C4-2B (cell line): ENCODE data around the gene SEC22A.

Experiments
- H3K27ac ChIP-seq: fragments of 450-650 bp; 2 replicates; pipeline ENCODE4 v1.5.1; 2017
- ZFX ChIP-seq: fragments of 450-650 bp; IDR thresholded peaks from 2 replicates; pipeline ENCODE4 v1.6.1; 2017
- TF ChIP-seq, protein P1 (sequence below): fragments of 450-650 bp; conservative IDR thresholded peaks from 2 replicates; pipeline ENCODE4 v1.5.1; 2017; ENCODE audit warnings: mild to moderate bottlenecking

Gene SEC22A

DNA sequence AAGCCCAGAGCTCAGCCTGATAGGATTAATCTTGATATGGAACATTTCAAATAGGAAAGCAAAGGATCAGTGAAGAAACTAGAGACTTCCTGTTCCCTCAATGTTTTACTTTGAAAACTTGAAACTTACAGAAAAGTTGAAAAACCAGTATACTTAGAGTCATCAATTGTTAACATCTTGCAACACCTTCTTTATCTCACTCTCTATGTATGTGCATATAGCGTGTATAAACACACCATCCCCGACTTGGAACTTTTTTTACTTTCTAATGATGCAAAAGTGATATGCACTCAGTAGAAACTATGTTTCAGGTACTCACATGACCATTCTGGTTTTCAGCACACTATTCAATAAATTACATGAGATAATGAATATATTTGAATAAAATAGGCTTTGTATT, 60.5 kb downstream of the SEC22A start:
- TF ChIP-seq, protein P1, sequence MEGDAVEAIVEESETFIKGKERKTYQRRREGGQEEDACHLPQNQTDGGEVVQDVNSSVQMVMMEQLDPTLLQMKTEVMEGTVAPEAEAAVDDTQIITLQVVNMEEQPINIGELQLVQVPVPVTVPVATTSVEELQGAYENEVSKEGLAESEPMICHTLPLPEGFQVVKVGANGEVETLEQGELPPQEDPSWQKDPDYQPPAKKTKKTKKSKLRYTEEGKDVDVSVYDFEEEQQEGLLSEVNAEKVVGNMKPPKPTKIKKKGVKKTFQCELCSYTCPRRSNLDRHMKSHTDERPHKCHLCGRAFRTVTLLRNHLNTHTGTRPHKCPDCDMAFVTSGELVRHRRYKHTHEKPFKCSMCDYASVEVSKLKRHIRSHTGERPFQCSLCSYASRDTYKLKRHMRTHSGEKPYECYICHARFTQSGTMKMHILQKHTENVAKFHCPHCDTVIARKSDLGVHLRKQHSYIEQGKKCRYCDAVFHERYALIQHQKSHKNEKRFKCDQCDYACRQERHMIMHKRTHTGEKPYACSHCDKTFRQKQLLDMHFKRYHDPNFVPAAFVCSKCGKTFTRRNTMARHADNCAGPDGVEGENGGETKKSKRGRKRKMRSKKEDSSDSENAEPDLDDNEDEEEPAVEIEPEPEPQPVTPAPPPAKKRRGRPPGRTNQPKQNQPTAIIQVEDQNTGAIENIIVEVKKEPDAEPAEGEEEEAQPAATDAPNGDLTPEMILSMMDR = no peak
- no peak for TF ChIP-seq ZFX
- H3K27ac ChIP-seq = no peak overlapping the region

DNA sequence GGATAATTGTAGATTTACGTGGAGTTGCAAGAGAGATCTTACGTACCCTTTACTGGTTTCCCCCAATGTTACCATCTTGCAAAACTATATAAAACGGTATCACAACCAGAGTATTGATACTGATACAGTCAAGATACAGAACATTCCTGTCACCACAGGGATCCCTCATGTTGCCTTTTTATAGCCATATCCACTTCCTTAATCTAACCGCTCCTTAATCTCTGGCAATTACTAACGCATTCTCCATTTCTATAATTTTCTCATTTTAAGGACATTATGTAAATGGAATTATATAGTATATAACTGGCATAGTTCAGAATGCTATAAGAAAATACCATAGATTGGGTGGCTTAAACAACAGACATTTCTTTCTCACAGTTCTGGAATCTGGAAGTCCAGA, 61.1 kb downstream of the SEC22A start:
- TF ChIP-seq ZFX = no peak
- TF ChIP-seq, protein P1 = no peak
- H3K27ac ChIP-seq = no peak overlapping the region

DNA sequence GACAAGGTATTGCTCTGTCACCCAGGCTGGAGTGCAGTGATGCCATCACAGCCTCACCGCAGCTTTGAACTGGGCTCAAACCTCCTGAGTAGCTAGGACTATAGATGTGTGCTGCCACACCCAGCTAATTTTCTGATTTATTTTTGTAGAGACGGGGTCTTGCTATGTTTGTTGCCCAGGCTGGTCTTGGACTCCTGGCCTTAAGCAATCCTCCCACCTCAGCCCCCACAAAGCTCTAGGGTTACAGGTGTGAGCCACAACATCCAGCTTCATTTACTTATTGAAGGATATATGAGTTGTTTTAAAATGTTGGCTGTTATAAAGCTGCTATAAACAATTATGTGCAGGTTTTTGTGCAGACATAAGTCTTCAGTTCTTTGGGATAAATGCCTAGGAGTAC, 62.2 kb downstream of the SEC22A start:
- no peak overlapping the region for H3K27ac ChIP-seq
- TF ChIP-seq, protein P1 = no peak
- no peak for TF ChIP-seq ZFX

DNA sequence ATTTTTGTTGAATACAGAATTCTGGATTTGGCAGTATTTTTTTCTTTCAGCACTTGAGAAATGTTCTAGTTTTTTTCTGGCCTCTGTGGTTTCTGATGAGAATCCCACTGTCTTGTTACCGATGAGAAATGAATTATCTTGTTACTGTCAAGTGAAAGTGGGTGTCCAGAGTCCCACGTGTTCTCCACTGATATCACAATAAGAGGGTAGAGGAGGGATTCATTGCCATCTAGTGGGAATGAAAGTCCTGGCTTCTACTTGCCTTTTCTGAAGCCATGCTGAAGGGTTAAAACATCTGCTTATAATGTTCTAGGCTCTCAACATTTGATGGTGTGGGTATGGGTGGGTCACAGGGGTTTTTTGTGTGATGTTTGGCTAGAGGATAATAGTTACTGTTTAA, 66.1 kb downstream of the SEC22A start:
- TF ChIP-seq, protein P1 = no peak; the same call in 1 of the 2 replicates
- TF ChIP-seq ZFX = no peak
- no peak overlapping the region for H3K27ac ChIP-seq

DNA sequence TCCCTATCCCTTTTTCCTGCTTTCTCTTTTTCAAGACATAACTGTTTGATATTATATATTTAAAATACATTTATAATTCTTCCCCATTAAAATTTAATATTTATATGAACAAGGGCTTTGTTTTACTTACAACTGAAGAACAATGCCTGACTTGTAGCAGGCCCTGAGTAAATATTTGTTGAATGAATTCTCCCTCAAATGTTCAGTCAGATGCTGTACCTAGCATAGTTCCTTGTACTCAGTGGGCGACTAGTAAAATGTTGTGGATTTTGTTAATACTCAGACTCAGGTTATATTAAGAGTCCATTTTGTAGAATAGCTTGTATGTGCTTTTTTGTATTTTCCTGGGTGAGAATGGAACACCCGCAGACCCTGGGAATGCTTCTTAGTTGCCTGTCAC, 69.1 kb downstream of the SEC22A start:
- no peak overlapping the region for H3K27ac ChIP-seq
- TF ChIP-seq, protein P1 = no peak

DNA sequence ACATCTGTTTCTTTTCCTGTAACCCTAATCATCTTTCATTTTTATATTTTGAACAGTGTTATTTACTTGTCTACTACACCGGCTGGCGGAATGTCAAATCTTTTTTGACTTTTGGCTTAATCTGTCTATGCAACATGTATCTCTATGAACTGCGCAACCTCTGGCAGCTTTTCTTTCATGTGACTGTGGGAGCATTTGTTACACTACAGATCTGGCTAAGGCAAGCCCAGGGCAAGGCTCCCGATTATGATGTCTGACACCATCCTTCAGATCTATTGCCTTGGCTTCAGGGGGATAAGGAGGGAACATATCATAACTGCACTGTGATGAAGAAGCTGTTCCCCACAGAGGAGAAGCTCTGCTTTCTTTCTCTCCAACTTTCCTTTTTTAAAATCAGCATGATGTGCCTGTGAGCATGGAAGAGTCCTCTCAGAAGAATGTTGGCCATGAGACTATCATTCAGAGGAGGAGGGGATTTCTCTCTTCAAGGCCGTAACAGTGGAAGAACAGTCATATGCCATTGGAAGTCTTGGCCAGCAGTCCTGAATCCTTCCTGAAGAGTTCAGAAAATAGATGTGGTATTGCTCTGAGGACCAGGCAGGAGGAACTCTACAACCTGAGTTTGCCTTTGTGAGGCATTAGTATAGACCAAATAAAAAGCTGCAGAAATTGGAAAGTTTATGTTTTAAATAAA, 69.9 kb downstream of the SEC22A start:
- H3K27ac ChIP-seq = no peak overlapping the region; the same call in 1 of the 2 replicates
- TF ChIP-seq, protein P1 = no peak
- TF ChIP-seq ZFX = no peak

DNA sequence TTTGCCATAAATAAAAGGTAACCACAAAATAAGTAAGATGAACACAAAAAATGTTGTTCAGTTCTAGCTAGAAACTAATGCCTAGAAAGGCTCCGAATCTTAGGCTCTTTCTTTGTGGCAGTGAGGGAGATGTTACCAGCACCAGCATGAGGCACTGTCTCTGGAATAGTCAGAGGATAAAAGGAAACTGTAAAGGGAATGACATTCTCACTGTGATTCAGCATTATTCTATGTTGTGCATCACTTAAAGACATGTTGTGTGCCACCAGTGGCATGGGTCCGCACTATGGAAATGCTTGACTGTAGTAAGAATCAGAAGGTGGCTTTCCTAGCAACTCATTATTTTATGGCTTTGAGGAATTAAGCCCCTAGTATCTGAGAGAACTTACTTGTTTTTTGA, 70.8 kb downstream of the SEC22A start:
- TF ChIP-seq ZFX = no peak
- TF ChIP-seq, protein P1 = no peak
- no peak overlapping the region for H3K27ac ChIP-seq
